A172 (cell line): ENCODE results near the gene F2RL1. TPM values are rescaled to one million over a fixed set of nuclear protein-coding genes. Genes with fewer than 3 reads are reported as not detected.
"Not testable (repeated sequence)": the region's sequence is repeated elsewhere in the genome, so short reads cannot be mapped to it uniquely, and the experiment has no call there.

ENCODE experiments used
- DNase-seq: peaks from one replicate; pipeline ENCODE4 v3.0.0-alpha.2; 2015; ENCODE audit warnings: low spot score
- total RNA-seq: library from RNA; depleted of rRNA; stranded (reverse); fragments of >200 nt; shearing (Covaris generic); gene quantifications from 2 replicates; pipeline ENCODE4 v1.2.3, GENCODE V29; 2014; rRNA removed

F2RL1 gene, protein sequence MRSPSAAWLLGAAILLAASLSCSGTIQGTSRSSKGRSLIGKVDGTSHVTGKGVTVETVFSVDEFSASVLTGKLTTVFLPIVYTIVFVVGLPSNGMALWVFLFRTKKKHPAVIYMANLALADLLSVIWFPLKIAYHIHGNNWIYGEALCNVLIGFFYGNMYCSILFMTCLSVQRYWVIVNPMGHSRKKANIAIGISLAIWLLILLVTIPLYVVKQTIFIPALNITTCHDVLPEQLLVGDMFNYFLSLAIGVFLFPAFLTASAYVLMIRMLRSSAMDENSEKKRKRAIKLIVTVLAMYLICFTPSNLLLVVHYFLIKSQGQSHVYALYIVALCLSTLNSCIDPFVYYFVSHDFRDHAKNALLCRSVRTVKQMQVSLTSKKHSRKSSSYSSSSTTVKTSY
- 1.7 and 2.3 TPM in 2 replicates for total RNA-seq

DNA sequence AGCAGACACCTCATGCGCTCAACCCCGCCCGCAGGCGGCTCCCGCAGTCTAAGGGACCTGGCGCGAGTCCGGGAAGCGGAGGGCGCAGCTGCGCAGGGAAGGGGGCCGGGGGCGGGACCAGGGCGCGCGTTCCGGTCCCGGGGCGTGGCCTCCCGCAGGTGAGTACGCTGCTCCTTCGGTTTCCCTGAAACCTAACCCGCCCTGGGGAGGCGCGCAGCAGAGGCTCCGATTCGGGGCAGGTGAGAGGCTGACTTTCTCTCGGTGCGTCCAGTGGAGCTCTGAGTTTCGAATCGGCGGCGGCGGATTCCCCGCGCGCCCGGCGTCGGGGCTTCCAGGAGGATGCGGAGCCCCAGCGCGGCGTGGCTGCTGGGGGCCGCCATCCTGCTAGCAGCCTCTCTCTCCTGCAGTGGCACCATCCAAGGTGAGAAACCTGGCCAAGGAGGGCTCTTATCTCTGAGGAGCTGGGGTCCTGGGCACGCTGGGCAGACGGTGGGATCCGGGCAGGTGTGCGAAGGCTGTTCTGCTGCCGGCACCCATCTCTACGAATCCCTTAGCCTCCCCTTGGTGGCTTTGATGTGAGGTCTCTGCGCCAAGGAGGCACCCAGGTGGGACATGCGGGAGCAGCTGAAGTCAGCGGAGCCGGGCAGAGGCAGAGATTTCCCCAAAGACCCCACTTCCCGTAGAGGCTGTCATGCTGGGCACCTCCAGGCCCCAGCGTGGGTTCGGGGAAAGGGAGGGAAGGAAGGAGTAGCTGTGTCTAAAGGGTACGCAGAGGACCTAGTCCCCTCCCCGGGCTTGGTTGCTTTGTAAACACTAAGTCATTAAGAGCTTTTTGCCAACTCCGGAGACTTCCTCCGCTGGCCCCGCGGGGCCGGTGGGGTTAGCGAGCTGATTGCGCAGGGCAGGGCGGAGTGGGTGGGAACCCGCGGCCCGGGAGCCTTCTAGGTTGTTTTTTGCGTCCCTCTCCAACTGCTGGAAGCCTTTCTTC, at the start of gene F2RL1:
Gene F2RL1 (plus strand): TSS at position 187 of the 988 bp plus-strand sequence. CDS start 153 bp downstream, at position 340.
- no peak for DNase-seq

DNA sequence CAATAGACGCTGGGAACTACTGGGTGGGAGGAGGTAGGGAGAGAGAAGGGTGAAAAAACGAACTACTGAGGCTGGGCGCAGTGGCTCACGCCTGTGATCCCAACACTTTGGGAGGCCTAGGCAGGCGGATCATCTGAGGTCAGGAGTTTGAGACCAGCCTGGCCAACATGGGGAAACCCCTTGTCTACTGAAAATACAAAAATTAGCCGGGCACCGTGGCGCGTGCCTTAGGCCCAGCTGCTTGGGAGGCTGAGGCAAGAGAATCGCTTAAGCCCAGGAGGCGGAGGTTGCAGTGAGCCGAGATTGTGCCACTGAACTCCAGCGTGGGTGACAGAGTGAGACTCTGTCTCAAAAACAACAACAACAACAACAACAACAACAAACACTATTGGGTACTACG, 47.8 kb upstream of the F2RL1 start:
- DNase-seq, result not testable (repeated sequence)

DNA sequence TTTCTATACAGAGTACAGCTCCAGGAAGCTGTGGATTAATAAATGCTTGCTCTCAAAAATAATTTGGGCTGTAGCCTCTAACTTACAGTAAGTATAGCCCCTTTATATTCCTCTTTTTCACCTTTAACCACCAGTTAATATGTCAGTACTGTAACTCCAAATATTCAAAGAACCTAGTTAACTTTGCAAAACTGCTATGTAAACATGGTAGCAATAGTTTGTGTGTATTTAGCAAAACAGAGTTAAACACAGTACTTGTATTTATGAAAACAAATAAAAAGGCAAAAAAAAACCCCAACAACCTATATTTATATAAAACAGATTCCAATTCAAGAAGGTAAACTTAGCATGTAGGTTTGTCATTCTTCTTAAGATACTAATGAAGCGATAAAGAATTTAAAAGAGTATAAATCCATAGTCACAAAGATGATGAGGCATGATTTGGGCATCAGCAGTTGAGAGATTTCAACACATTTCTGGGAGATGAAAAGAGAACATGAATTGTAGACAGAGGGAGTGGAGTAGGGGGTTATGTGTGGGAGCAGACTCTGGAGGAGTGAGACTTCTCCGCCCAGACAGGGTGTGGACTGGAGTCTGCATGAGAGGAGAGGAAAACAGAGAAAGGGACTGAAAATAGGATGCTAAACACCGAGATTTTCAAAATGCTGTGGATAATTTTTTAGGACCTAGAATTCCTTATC, 47.0 kb upstream of the F2RL1 start:
- no peak for DNase-seq

DNA sequence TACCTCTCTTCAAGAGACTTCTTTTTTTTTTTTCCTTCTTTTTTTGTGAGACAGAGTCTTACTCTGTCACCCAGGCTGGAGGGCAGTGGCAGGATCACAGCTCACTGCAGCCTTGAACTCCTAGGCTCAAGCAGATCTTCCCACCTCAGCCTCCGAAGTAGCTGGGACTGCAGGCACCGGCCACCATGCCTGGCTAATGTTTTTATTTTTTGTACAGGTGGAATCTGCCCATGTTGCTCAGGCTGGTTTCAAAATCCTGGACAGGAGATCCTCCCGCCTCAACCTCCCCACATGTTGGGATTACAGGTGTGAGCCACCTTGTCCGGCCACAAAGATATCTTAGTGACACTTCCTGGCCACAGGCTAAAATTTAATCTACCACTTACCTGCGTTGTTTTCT, 42.9 kb upstream of the F2RL1 start:
- no peak for DNase-seq

DNA sequence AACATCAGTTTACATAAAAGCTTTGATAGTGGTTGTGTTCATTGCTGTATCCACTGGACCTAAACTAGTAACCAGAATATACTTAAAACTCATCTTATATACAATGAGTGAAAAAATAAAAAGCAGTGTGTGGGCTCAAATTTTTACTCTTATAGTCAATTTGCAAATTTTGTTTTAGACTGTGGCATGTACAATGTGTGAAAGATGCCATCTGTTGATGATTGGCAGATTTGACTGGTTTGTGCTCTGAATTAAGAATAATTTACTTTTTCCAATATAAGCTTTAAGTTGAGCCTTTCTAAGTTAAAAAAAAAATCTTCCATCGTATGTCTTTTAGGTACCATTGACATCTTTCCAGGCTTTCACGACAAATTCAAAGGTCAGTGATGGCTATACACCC, 42.4 kb upstream of the F2RL1 start:
- DNase-seq, result no peak

DNA sequence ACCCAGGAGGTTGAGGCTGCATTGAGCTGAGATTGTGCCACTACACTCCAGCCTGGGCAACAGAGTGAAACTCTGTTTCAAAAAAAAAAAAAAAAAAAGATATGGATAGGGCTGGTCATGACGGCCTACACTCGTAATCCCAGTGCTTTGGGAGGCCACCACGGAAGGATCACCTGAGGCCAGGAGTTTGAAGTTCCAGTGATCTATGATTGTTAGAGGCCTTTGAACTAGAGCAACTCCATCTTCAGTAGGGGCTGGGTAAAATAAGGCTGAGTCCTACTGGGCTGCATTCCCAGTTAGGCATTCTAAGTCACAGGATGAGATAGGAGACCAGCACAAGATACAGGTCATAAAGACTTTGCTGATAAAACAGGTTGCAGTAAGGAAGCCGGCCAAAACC, 38.2 kb upstream of the F2RL1 start:
- not testable (repeated sequence) for DNase-seq

DNA sequence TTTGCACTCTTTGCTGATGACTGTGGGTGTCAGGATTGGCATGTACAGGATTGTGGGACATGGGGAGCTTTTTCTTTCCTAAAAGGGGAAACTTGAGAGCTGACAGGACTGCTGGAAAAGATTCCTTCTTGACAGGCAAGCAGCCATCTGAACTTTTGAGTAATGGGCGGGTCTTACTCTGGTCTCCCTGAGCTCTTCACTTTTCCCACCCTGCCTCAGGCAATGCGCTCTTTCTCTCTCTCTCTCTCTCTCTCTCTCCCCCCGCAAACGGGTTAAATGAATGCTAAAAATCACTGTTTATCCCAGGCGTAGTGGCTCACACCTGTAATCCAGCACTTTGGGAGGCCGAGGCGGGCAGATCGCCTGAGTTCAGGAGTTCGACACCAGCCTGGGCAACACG, 37.1 kb upstream of the F2RL1 start:
- no peak for DNase-seq

DNA sequence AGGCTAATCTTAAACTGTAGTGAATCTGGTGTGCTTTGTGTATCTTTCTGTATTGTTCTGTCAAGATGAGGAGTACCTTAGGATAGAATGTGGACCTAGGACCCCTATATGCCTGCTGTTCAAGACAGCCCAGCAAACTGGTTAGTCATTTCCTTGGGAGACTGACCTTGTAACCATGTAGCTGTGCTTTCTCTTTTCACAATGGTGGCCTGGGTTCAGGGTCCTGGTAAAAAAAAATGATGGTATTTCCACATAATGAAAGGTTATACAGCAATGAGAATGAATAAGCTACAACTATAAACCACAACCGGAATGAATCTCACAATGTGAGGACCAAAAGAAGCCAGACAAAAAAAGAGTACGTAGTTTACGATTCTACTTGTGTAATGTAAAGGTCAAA, 36.4 kb upstream of the F2RL1 start:
- DNase-seq, result no peak

DNA sequence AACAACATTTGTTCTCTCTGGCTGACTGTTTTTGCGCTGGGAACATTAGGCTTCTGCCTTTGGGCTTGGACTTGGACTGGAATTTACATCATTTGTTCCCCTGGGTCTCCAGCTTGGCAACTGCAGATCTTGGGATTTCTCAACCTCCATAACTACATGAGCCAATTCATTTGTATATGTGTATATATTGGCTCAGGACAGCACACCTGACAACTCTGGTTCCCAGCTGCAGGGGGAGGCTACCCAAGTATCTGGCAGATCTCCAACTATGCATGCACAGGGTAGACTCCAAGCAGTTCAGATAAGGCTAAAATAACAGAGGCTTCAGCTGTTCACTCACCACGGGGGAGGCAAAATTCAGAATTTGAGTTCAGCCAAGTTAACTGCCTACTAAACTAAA, 31.6 kb upstream of the F2RL1 start:
- peak; percentile 65 for DNase-seq

DNA sequence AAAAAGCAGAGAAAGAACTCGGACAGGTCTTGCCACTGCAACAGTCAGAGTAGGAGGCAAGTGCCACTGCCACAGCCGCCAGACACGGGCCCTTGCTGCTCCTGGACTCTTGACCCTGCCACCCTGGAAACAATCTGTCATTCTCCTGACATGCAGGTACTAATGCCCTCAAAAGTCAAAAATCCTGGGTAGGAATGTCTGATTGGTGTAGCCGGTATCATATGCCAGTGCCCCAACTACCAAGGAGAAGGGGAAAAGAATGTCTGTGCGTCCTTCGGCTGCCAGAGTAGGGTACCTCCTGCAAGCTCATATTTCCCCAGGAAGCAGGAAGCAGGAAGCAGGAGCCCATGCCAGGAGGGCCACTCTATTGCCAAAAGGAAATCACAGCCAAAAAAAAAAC, 30.5 kb upstream of the F2RL1 start:
- no peak for DNase-seq

DNA sequence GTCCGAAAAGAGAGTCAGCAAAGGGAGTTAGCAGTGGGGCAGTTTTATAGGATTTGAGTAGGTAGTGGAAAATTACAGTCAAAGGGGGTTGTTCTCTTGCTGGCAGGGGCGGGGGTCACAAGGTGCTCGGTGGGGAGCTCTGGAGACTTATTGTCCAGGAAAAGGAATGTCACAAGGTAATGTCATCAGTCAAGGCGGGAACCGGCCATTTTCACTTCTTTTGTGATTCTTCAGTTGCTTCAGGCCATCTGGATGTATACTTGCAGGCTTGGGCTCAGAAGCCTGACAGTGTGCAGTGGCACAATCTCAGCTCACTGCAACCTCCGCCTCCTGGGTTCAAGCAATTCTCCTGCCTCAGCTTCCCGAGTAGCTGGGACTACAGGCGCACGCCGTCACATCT, 29.6 kb upstream of the F2RL1 start:
- DNase-seq, result not testable (repeated sequence)

DNA sequence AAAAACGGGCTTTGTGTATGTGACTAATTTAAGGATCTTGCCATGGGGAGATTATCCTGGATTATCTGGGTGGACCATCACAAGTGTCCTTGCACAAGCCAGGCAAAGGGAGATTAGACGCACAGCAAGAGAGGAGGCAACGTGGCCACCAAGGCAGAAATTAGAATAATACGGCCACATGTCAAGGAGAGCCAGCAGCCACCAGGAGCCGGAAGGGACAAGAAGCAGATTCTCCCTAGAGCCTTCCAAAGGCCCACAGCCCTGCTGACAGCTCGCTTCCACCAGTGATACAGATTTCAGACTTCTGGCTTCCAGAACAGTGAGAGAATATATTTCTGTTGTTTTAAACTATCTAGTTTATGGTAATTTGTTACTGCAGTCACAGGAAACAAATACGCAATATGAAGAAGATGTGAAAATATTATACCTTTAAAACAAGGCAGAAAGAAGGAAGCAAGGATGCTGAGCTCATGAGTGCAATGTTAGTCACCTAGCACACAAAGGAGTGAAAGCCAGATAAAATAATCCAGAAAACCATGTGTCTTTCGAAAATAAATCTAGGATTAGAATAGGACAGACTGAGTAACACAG, 28.7 kb upstream of the F2RL1 start:
- DNase-seq, result no peak

DNA sequence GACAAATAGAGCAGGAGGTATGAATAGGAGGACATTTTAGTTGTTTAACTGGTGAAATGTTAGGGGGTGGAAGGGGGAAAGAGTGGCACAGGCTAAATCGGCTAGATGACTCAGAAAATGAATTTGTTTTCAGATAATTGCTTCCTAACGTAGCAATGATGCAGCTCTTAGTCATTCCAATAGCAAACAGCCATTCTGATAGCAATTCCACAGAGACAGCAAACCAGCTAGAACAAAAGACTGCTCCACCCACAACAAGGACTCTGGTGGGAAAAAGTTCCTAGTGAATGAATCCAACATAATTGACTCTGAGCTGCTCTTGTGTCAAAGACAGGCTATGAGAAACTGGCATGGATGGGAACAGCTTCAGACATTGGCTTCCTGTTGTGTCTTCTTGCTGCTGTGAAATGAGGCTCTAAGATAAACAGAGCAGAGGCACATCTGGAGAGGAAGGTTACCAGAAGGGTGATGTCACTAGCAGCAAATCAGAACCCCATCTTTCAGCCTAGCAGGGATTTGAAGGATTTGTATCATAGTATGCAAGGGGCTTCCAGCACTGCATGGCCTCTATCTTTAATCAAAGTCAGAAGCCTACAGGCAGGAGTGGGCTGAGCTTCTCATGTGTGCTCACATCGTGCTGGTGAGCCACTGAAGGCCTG, 28.1 kb upstream of the F2RL1 start:
- peak; percentile 99 for DNase-seq

DNA sequence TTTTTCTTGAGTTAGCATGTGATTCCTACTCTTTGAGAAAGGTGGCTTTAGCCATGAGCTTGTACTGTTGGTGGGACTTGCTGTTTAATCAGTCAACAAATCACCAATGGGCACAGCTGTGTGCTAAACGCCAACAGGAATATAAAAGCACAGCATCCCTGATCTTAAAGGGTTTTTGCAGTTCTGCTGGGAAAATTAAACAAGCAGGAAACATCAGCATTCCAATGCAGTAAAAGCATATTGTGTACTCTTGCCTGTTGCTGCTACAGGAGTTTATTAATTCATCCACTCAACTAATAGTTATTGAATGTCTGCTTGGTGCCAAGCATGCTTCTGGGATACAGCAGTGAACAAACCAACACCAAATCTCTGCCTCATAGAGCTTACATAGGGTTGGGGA, 27.4 kb upstream of the F2RL1 start:
- no peak for DNase-seq

DNA sequence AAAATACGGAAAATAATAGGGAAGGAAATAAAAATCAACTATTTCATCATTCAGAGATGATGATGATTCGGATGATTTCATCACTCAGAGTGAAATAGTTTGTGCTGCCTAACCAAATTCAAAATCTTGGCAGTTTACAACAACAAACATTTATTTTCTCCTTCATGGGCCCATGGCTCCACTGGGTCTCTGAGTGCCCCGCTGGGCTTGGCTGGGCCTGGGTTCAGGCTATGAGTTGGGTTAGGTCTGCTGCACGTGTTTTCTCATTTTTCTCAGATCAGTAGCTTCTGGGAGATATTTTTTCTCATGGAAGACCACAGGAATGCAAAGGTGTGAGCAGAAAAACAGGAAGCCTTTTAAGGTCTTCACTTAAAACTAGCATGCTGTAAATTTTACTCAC, 24.0 kb upstream of the F2RL1 start:
- peak; percentile 48 for DNase-seq

DNA sequence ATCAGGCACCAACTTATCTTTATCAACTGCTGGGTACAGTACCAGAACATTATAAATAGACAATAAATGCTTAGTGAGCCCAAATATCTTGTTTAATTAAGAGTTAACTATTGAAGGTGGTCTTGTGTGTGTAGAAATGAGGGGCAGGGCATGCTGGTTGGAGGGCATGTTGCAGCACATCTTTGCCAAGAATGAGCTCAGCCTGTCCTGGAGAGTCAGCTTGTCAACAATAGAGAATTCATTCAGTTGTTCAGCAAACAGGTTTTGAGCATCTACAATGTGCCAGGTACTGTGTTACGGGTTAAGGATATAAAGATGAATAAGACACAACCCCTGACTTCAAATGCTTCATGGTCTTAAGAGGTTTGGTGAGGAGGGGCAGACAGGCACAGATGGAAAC, 19.2 kb upstream of the F2RL1 start:
- DNase-seq, result no peak

DNA sequence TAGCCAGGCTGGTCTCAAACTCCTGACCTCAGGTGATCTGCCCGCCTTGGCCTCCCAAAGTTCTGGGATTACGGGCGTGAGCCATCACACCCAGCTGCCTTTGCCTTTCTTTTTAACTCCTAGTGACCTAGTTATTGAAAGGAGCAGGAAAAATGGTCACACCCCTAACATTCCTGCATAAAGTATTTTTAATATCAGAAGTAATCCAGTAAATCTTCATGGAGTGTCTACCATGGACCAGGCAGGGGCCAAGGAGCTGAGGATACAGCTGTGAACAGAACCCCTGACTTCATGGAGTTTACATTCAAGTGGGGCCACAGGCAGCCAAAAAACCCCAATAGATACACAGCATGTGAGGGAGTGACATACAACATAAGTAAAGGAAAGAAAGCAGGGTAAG, 18.3 kb upstream of the F2RL1 start:
- DNase-seq, result no peak

DNA sequence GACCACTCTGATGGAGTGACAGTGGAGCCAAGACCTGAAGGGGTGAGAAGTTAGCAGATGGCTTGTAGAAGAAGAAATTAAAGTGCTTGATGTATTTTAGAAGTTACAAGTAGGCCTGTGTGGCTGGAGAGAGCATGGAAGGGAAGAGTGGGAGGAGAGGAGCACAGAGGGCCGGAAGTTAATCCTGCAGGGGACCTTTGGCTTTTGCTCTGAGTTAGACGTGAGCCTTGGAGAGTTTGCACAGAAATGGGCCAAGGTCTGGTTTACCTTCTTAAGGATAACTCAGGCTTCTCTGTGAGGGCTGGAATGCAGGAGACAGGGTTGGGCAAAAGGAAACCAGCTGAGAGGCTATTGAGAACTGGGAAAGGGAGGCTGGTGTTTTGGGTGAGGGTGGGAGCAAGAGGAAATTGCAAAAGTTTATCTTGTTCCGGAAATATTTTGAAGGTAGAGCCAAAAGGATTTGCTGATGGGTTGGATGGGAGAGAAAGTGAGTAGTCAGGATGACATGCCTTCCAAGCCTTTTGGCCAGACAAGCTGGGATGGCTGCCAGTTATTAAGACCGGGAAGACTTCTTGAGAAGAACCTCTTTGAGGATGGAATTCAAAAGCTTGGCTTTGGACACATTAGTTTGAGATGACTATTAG, 17.5 kb upstream of the F2RL1 start:
- DNase-seq, result peak; percentile 69

DNA sequence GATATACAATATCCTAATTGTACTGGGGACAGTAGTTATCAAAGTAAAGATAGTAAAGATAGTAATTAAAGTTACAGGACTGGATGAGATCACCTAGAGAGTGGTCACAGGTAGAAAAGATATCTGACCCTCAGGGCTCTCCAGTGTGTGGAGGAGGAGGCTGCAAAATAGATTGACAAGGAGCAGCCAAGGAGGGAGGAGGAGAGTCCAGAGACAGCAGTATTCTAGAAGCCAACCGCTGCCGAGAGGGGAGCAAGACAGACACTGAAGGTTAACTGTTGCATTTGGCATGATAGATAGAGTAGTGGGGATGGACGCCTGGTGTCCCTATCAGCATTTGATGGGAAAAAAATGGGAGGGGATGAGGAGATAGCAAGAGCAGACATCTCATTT, 17.0 kb upstream of the F2RL1 start:
- no peak for DNase-seq

DNA sequence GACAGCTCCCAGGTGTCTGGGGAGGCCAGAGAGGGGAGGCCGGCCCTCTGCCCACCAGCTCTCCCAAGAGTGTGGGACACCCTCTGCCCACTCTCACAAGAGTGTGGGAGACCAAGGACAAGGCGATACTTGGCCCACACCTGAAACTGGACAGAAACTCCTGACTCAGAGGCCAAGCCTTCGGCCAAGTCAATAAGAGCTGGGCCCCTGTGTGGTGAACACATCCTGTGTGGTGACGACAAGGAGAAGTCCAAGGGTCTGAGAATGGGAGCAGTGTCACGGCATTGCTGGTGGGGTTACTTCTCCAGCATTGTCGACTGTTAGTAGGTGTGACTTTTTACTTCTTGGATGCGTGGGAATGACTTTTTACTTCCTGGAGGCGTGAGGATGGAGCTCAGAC, 14.6 kb upstream of the F2RL1 start:
- peak; percentile 49 for DNase-seq
